ENCODE data around the gene CDC42.

Gene CDC42

GRCh38 chr1:22137004-22137720 is 84.7 kb downstream of the CDC42 start:
- TF ChIP-seq CTCF (IDR thresholded peaks at IDR 0.05; ENCODE audit: extremely low read depth, missing control alignments) = no peak
- DNase-seq (ENCODE audit: low spot score) = no peak

- no peak for DNase-seq (ENCODE audit: low spot score)
- no peak for TF ChIP-seq CTCF (IDR thresholded peaks at IDR 0.05; ENCODE audit: extremely low read depth, missing control alignments)
Measured at GRCh38 chr1:22139066-22139594, 86.6 kb downstream of the CDC42 start.

- DNase-seq (ENCODE audit: low spot score) = no peak
- TF ChIP-seq CTCF (IDR thresholded peaks at IDR 0.05; ENCODE audit: extremely low read depth, missing control alignments) = no peak
Measured at GRCh38 chr1:22139817-22140216, 87.3 kb downstream of the CDC42 start.

All from GM20000 (cell line).